ENCODE data around the gene KIRREL1. TPM values are rescaled to one million over a fixed set of nuclear protein-coding genes. Genes with fewer than 3 reads are reported as not detected.
A peak's percentile ranks its signal among the peaks of the same experiment; 100 is the strongest.

KIRREL1 gene
- total RNA-seq, 1 experiment from 2014 or later = 6.8 TPM

DNA sequence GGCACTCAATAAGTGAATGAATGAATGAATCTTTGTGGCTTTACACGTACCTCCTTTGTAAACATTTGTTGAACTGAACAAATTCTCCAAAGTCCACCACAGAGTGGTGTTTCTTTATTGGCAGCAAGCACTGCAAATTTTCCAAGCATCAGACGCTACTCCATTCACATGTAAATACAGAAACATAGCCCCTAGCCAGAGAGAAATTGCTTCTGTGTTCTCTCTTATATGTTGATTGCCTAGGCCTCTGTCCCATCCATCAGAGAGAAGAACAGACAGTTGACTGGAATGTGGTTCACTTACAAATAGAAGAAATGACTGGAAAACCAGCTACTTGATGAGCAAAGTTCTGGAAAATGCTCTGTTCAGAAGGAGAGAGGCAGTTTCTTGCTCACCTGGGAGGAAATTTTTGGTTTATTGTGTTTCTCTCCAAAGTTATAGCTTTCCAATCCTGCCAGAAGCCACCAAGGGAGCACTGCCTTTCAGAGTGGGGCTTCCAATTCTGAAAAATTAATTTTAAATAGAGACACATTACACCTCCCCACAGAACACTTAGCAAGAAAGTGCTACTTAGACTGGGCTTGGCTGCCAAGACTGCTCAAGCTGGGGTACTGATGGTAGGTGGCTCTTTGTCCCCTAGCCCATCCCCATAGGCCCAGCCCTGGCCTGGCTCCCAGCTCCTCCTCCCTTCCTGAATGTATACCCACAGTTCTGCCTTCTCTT is 18.1 kb upstream of the KIRREL1 start:
- DNase-seq (ENCODE audit: low spot score) = no peak

DNA sequence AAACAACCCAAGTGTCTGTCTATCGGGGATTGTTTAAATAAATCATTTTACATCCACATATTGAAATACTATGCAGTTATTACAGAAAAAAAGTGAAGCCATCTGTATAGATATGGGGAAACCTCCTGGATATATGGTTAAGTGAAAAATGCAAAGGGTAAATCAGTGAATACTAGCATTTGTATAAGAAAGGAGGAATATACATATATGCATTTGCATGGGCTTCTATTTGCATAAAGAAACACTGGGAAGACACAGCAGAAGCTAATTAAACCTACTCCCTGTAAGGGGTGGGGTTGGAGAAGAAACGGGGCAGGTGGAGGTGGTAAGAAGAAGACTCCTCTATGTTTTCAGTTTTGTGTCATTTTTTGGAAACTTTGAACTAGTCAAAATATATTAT is 16.6 kb upstream of the KIRREL1 start:
- no peak for DNase-seq (ENCODE audit: low spot score)

DNA sequence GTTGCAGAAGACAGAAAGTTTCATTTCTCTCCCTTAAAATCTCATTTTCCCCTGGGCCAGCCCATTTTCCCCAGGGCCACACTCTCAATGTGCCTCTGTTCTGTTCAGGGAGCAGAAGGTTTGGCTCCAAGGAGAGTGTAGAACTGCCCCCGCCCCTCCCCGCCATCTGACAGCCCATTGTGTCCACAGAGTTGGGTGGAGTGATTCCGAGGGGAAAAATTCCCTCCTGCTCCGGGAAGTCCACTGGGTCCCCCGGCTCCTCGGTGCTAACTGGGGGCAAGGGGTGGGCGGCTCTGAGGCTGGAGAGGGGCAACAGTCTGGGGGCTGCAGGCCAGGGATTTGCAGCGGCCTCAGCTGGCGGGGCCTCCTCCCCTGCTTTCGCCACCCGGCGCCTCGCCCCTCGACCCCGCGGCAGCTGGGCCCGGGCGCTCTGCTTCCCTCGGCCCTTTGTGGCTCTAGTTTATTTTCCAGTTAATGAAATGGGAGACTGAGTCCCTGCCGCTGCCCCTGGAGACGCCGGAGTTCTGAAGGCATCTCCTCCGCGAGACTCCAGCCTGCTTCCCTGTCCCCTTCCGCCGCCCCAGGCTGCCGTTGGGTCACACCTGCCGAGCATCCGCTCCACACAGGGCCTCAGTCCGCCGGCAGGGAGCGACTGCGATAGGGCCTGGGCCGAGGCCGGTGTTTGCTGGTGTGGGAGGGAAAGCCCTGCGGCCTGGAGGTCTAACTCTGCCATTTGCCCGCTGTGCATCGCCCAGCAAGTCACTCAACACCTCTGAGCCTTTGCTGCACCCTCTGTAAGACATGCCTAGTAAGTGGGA is 14.7 kb upstream of the KIRREL1 start:
- no peak for DNase-seq (ENCODE audit: low spot score)

DNA sequence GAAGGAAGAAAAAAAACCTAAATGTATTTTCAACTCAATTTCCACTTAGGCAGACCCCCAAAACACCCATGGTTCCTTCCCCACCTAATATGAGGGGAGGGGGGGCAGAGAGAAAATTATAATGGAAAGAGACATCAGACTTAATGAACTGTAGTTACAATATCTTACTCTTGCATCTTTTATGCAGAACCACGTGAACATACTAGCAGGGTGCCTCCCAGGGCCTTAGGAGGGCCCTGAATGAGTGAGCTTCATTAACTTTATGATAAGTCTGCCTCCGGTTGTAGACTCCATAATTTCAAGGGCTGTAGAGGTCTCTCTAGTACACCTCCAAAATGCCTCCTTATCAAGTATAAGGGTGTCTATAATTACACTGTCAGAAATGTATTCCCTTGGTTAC is 11.3 kb upstream of the KIRREL1 start:
- DNase-seq (ENCODE audit: low spot score) = no peak

DNA sequence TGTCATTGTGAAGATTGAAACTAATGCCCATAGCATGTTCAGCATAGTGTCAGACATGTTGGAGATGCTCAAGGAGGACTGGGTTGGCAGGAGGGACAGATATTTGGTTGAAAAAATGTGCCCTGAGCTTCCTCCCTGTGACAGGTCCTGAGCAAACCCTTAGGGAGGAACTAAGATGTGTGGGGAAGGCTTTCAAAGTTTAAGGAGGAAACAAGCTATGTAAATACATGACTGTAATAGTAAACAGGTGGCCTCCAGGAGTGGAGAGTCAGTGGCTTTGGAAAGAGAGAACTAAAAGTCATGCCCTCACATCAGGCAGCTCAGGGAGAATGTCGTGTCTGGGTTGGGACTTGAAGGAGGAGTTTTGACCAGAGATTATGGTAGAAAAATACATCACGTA is 9.7 kb upstream of the KIRREL1 start:
- DNase-seq (ENCODE audit: low spot score) = no peak

DNA sequence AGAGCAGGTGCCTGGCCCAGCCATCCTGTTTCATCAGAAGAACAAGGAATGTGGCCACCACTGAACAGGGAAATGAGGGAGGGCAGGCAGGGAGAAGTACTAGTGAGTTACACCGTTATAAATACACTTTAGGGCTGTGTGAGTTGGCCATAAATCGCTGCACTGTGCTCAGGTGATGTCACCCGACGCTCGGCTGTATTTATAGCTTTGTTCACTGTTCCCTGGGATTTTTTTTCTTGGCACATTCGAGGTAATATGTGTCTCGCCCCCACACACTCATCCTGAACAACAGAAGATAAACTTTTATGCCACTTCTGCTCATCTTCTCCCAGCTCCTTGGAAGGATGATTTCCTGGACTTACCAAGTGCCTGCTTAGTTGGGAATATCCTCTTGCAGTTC is 9.0 kb upstream of the KIRREL1 start:
- no peak for DNase-seq (ENCODE audit: low spot score)

DNA sequence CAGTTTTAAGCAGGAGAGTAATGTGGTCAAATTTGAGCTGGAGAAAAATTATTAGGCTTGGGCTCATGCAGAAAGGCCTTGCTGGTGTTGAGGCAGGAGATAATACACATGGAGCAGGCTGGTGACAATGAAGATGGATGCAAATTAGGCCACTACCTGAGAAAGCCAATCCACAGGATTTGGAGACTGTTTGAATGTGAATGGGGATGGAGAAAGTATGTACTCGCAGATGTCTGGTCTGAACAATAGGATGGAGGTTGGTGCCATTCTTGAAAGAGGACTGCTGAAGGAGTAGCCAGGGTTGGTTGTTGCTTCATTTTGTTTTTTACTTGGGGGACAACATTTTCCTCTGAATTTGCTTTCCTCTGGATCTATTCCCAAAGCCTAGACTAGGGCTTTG is 8.0 kb upstream of the KIRREL1 start:
- no peak for DNase-seq (ENCODE audit: low spot score)

DNA sequence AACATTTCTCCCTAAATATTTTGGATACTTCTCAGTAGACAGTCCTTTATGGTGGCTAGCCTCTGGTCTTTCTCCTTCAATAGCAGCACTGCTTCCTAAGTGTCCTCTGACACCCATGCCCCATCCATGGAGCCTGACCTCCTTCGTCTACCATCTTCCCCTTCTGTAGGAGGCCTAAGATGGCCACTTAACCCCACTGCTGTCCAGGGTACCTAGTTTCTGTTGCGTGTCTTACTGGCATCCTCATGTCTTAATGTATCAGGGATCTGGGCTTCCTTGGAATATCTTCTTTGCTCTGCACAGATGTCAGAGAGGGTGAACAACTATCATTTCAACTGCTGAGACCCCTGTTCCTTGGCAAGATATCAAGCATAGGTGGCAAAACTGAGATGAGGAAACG is 5.4 kb upstream of the KIRREL1 start:
- no peak for DNase-seq (ENCODE audit: low spot score)

DNA sequence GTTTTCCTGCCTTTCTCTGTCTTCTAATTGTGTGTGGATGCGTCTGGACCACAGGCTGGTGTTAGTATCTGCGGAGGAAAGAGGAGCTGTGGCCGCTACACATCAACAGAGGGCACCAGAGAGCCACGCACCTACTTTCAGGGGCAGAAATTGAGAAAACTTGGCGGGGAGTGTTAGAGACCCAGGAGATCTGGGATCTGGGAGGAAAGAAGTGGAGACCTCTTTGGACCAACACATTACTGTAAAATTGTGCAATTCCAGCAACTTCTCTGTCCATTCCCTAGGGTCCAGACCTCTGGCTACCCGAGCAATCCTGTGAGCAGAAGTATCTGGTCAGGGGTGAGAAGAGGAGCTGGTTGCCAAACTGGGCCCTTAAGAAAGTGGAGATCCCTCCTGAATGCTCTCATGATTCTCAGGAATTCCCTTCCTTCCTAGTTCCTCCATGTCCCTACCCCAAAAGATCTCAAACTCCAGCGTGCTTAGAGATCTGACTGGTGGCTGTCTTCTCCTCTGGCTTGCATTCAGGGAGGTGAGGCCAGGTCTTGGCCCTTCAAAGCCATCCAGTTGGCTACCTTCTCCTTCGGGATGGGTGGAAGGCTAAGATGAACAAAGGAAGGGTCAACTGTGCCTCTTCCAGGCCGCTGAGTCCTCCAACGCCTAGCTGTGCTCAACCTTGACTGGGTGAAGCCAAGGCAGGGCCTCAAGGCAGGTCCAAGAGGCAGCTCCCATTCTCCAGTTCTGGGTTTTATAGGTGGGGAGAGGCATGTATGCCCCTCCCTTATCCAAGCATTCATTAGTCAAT is 1.2 kb upstream of the KIRREL1 start:
- peak; percentile 78 for DNase-seq (ENCODE audit: low spot score)

DNA sequence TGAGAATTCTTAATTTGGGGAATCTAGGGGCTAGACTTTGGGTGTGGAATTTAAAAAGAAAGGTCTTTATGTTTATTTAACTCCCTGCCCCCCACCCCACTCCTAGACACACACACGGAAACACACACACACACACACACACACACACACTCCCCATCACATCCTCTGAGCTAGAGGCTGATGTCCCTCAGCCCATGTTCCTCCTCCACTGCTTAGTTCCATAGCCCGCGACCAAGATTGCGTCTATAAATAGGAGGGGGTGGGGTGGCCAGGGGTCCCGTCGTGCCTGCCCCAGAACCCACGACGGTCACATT is 655 bp upstream of the KIRREL1 start:
- no peak for DNase-seq (ENCODE audit: low spot score)

DNA sequence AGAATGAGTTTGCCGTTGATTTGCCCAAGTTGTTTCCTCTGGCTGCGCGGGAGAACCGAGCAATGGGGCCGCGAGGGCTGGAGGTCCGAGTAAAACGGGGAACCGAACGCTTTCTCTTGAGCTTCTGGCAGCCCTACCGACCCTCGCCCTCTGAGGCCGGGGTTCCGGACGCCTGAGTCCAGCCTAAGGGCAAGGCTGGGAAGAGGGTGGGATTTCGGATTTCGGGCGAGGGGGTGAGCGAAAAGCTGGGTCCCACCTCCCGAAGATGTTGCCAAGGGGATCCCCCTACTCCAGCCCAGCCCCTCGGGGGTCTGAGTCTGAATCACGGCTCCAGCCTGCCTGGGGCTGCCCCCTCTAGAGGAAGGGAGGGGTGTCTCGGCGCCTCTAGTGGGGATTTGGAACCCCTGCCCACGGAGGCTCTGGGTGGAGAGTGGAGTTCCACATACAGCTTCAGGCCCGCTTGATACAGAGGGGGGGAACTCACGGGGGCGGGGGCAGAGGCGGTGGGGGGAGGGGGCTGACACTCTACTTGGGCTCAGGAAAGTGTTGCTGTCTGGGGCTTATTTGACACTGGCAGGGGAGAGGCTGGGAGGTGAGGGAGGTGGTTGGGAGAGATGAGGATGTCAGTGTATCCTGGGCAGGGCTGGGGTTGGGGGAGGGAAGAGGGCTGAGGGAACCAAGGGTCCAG is 617 bp downstream of the KIRREL1 start:
- no peak for DNase-seq (ENCODE audit: low spot score)

DNA sequence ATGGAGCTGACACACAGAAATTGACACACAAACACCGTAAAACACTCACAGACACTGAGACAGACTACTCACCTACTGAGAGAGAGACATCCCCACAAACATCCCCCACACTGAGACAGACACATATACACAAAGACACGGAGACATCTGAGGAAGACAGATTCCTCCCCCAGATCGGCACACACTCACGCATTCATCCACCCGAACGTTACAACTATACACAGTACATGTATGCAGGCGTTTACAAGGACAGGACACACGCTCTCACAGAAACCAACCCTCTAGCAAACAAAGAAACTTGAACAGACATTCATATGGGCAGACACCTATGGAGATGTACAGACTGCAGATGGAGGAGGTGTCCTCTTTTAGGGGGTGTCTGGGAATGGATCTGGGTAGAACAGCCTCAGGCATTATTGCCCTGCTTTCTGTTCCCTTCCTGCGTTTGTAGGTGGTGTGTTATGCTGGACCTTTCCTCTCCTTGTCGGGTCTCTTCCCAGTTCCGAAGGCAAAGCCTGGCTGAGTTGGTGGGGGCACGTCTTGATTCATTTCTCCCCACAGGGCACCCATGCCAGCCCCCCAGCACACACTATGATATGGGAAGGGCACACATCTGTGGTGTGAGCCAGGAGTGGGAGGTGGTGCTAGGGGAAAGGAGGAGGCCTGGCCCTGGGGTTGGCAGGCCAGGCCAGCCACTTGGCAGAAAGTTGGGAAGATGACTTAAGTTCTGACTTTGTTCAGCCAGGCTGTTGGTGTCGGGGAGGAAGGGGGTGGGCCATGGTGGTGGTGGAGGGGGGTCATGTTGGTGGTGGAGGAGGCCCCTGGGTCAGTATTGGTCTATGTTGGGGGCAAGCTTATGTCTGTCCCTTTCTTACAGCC is 1.5 kb downstream of the KIRREL1 start:
- DNase-seq (ENCODE audit: low spot score) = no peak

DNA sequence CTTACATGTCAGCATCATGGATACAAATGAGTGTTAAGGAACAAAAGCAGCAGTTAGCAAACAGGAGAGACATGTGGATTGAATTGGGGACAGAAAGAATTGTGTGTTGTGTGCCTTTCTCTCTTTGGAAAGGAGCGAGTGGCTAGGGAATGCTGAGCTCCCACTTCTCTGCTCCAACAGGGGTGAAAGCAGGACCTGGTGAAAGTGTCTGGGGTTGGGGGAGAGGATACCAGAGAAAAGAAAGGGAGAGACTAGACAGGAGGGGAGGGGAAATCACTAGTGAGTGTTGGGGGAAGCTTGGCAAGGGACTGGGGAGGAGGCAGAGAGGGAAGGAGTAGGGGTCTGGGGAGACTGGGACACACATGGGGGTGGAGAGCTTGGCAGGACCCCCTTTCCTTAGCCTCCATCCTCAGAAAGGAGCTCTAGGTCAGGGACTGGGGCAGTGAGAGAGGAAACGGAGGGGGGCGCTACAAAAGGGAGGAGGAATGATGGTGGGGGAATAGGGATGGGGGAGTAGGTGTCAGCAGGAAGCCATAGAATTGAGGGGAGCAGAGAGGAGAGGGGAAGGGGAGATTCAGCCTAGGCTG is 2.2 kb downstream of the KIRREL1 start:
- no peak for DNase-seq (ENCODE audit: low spot score)

DNA sequence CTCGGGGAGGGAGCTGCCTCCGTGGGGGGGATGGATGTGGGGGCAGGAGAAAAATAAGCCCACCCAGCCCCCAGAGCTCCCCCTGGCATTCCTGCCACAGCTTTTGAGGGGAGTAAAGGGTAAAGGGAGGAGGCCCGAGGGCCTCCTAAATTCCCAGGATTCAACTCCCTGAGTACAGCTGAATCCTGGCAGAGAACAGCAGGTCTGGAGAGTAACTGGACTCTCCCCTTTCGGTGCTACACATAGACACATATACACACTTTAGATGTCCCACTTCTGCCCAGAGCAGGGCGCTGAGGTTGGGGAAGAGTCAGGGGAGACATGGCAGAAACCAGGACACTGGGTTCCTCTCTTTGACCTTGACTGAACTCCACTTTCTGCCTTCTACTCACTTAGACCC is 3.0 kb downstream of the KIRREL1 start:
- no peak for DNase-seq (ENCODE audit: low spot score)

DNA sequence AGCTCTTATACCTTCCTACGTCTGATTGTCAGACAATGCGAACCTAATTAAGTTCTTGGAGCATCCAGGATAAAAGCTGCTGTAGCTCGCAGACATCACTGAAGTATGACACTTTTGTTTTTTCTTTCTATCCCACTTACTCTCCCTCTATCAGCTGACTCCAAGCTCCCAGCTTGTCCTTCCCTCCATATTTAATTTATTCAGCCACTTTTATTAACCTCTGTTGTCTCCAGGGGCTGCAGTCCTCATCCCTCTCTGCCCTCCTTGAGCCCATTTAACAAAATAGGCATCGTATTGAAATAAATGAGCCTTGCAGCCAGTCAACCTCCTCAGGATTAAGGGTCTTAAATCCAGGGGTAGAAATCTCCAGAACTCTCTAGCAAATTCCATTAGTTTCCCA is 7.1 kb downstream of the KIRREL1 start:
- no peak for DNase-seq (ENCODE audit: low spot score)

DNA sequence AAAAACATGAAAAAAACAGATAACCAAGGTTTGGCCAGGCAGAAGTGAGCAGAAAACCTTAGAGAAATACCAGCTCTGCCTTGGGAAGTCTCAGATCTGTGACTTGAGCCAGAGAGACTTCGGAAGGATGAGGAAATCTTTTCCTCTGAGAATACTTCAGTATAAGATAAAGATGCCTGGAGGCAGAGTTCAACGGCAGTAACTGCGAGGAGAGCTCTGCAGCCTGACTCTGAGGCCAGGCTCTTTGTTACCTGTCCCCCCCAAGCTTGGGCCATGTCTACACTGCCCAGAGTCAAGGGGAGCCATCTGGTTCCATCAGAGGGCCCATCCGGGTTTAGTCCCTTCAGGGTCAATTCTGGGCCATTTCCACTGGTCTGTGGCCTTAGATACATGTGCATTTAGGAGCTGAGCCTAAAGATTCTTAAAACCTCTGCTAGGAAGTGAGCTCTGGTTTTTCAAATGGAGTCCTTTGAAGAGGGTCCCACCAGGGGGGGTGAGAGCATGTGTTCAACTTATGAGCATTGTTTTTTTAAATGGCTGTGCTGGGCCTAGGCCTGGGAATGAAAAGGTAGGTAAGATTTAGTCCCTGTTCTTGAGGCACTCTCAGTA is 8.7 kb downstream of the KIRREL1 start:
- no peak for DNase-seq (ENCODE audit: low spot score)

DNA sequence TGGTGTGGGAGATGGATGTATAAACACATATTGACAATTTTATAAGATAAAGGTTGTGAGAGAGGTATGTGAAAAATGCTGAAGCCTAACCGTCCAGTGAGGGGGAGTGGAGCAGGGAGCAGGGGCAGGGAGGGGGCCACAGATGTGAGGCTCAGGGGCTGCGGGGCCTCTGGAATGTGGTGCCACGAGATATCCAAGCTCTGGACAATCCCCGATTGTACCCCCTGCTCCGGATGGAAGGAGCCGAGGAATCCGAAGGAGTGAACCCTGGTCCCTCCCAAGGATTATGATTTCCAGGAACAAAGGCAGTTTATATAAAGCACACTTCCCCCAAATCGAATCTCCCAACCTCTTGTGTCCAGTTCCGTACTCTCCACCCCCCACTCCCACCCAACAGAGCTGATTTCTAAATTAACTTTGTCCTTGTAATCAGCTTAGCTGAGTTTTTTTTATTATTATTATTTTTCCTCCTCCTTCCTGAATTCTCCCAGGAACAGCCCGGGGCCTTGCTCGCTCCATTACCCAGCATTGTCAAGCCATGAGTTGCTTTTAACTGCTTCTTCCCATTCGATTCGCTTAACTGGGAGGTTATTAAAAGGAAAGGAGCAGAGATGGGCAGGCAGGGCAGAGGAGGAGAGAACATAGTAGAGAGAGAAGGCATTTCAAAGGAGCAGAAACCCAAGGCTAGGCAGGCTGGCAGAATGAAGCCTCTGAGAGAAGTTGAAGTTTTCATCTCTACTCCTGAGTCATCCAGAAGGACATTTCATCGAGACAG is 9.4 kb downstream of the KIRREL1 start:
- no peak for DNase-seq (ENCODE audit: low spot score)

DNA sequence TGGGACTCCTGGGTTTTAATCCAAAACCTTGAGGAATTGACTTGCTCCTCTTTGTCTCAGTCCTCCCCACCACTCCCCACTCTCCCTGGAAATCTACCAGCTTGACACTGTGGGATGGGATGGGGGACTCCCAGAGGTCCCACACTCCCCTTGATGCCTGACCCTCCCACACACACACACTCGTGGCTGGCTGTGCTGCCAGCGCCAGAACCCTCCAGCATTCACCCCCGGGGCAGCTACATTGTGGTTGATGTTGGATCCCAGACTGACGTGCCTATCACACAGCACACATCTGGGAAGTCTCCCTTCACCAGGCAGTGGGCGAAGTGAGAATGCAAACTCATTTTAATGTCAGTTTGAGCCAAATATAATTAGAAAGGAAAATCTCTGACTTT is 10.0 kb downstream of the KIRREL1 start:
- DNase-seq (ENCODE audit: low spot score) = no peak

DNA sequence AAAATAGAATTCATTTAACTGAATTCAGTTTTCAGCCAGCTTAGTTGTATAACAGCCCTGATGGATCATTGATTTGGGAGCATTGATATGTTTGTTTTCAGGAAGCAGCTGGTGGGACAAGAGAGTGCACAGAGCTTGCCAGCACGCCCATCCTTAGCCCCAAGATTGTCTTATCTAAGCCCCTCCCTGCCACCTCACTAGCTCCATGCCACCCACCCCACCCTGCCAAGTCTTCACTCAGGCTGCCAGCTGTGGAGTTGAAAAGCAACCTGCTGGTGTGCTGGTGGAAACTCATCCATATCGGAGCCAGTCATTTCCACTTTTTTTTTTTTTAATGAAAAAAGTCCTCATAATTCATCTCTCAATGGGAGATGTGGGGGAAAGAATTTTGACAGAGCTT is 11.8 kb downstream of the KIRREL1 start:
- DNase-seq (ENCODE audit: low spot score) = no peak

All from HT-29 (cell line).